ENCODE measurements around the gene ATP8A2.

Gene ATP8A2

GRCh38 chr13:26025196-26025595 is 653.4 kb downstream of the ATP8A2 start:
- peak in 21 of 56 donors; percentile 14 to 56 (median 33) for DNase-seq

GRCh38 chr13:26025771-26026170 is 654.0 kb downstream of the ATP8A2 start:
- DNase-seq, result no peak

GRCh38 chr13:26026211-26026610 is 654.4 kb downstream of the ATP8A2 start:
- DNase-seq, result no peak

- DNase-seq, result no peak
These were observed 657.9 kb downstream of the ATP8A2 start for GRCh38 chr13:26029581-26030136.

GRCh38 chr13:26030331-26030730 is 658.6 kb downstream of the ATP8A2 start:
- no peak for DNase-seq

GRCh38 chr13:26034018-26034417 is 662.2 kb downstream of the ATP8A2 start:
- no peak for DNase-seq

- DNase-seq, result no peak
These were observed 664.6 kb downstream of the ATP8A2 start for GRCh38 chr13:26036383-26036782.

GRCh38 chr13:26037302-26037701 is 665.5 kb downstream of the ATP8A2 start:
- DNase-seq, result peak in 38 of 56 donors; percentile 13 to 76 (median 35)

- DNase-seq, result no peak
These were observed 667.2 kb downstream of the ATP8A2 start for GRCh38 chr13:26038931-26039475.

GRCh38 chr13:26041444-26041843 is 669.7 kb downstream of the ATP8A2 start:
- DNase-seq, result no peak

GRCh38 chr13:26042785-26043184 is 671.0 kb downstream of the ATP8A2 start:
- no peak for DNase-seq

GRCh38 chr13:26045142-26045541 is 673.4 kb downstream of the ATP8A2 start:
- DNase-seq, result no peak

GRCh38 chr13:26046639-26047038 is 674.9 kb downstream of the ATP8A2 start:
- DNase-seq, result no peak

GRCh38 chr13:26047040-26047439 is 675.3 kb downstream of the ATP8A2 start:
- DNase-seq, result no peak

- DNase-seq, result no peak
These were observed 677.0 kb downstream of the ATP8A2 start for GRCh38 chr13:26048741-26049140.

- DNase-seq, result peak in 20 of 56 donors; percentile 7 to 61 (median 28)
These were observed 678.9 kb downstream of the ATP8A2 start for GRCh38 chr13:26050568-26051230.

- DNase-seq, result peak in 5 of 56 donors; percentile 28 to 49 (median 45)
These were observed 679.5 kb downstream of the ATP8A2 start for GRCh38 chr13:26051231-26051656.

- DNase-seq, result peak in 38 of 56 donors; percentile 9 to 77 (median 32)
These were observed 680.0 kb downstream of the ATP8A2 start, which contains the start of gene SHISA2 for GRCh38 chr13:26051657-26052311. Gene SHISA2, minus strand, starts transcription at chr13:26052016. Its CDS starts 1,041 bp downstream, at chr13:26050975.

- DNase-seq, result no peak
These were observed 680.6 kb downstream of the ATP8A2 start for GRCh38 chr13:26052337-26052736.

GRCh38 chr13:26053418-26053980 is 681.7 kb downstream of the ATP8A2 start:
- no peak for DNase-seq

- DNase-seq, result no peak
These were observed 683.1 kb downstream of the ATP8A2 start for GRCh38 chr13:26054896-26055295.

- no peak for DNase-seq
These were observed 686.9 kb downstream of the ATP8A2 start for GRCh38 chr13:26058704-26059103.

Measured in amygdala (tissue), 56 donors.